A549 (cell line): ENCODE measurements around the gene LDAF1.

Source experiments
- CEBPB ChIP-seq, 2 experiments: fragments of >200 bp in 1 of 2; sonication (Bioruptor Twin) in 1 of 2; formaldehyde crosslinking in 1 of 2; IDR thresholded peaks; 2 replicates each; pipeline ENCODE4 v1.6.1; 2012 to 2016
- CTCF ChIP-seq: fragments of >200 bp; sonication (Bioruptor Twin); formaldehyde crosslinking; IDR thresholded peaks from 3 replicates; pipeline ENCODE4 v1.5.1; 2016
- ESRRA ChIP-seq: fragments of 150-350 bp; IDR thresholded peaks from 2 replicates; pipeline ENCODE4 v1.6.1; 2014; ENCODE audit warnings: mild to moderate bottlenecking, low read length, borderline replicate concordance
- KDM1A ChIP-seq: fragments of 200-600 bp; sonication (generic); IDR thresholded peaks from 2 replicates; pipeline ENCODE4 v1.6.1; 2016; ENCODE audit warnings: low read depth, mild to moderate bottlenecking
- MAFK ChIP-seq: fragments of 450-650 bp; IDR thresholded peaks from 2 replicates; pipeline ENCODE4 v1.6.1; 2014; ENCODE audit not compliant: partially characterized antibody
- MAX ChIP-seq: IDR thresholded peaks from 2 replicates; pipeline ENCODE4 v1.6.1; 2012
- MAZ ChIP-seq: fragments of 150-350 bp; IDR thresholded peaks from 2 replicates; pipeline ENCODE4 v1.6.1; 2014; ENCODE audit warnings: antibody characterized with exemption, low read depth, low read length, borderline replicate concordance
- POLR2A ChIP-seq: IDR thresholded peaks from 2 replicates; pipeline ENCODE4 v1.6.1; 2012; ENCODE audit warnings: mild to moderate bottlenecking, low read length
- RAD21 ChIP-seq, 2 experiments: fragments of >200 bp in 1 of 2; sonication (Bioruptor Twin) in 1 of 2; formaldehyde crosslinking in 1 of 2; IDR thresholded peaks in 1 of 2; conservative IDR thresholded peaks in 1 of 2; 2 replicates in 1 of 2; 3 replicates in 1 of 2; pipeline ENCODE4 v1.6.1; 2012 to 2018; ENCODE audit warnings: inconsistent platforms in 1 of 2
- RCOR1 ChIP-seq: fragments of 150-350 bp; IDR thresholded peaks from 2 replicates; pipeline ENCODE4 v1.6.1; 2014; ENCODE audit warnings: antibody characterized with exemption, low read length, low read depth
- REST ChIP-seq: fragments of 200-600 bp; sonication (generic); IDR thresholded peaks from 2 replicates; pipeline ENCODE4 v1.6.1; 2016; ENCODE audit warnings: antibody characterized with exemption, mild to moderate bottlenecking, moderate library complexity
- SMC3 ChIP-seq: fragments of >200 bp; sonication (Bioruptor Twin); formaldehyde crosslinking; IDR thresholded peaks from 3 replicates; pipeline ENCODE4 v1.6.1; 2018; ENCODE audit warnings: inconsistent platforms
- ZC3H11A ChIP-seq: fragments of 450-650 bp; IDR thresholded peaks from 2 replicates; pipeline ENCODE4 v1.6.1; 2014; ENCODE audit warnings: antibody characterized with exemption, mild to moderate bottlenecking

- TF ChIP-seq CTCF (no peak), MAX (no peak), POLR2A (no peak), REST (no peak), RAD21 (conservative IDR thresholded peaks at IDR 0.05 in 1 of 2, IDR thresholded peaks at IDR 0.05 in 1 of 2) (no peak), SMC3 (no peak), MAZ (no peak), CEBPB (IDR thresholded peaks at IDR 0.05) (no peak), ESRRA (no peak), ZC3H11A (no peak), RCOR1 (no peak), MAFK (no peak), KDM1A (no peak)
Measured at GRCh38 chr16:21199607-21200218, 41.2 kb downstream of the LDAF1 start.
